ENCODE measurements around the gene SCNN1G. TPM values are rescaled to one million over a fixed set of nuclear protein-coding genes. Genes with fewer than 3 reads are reported as not detected.

The SCNN1G gene
- total RNA-seq, 3 donors from 2014 or later (not counting 1 experiment from before 2014, with no cell fraction given) = not detected

DNA sequence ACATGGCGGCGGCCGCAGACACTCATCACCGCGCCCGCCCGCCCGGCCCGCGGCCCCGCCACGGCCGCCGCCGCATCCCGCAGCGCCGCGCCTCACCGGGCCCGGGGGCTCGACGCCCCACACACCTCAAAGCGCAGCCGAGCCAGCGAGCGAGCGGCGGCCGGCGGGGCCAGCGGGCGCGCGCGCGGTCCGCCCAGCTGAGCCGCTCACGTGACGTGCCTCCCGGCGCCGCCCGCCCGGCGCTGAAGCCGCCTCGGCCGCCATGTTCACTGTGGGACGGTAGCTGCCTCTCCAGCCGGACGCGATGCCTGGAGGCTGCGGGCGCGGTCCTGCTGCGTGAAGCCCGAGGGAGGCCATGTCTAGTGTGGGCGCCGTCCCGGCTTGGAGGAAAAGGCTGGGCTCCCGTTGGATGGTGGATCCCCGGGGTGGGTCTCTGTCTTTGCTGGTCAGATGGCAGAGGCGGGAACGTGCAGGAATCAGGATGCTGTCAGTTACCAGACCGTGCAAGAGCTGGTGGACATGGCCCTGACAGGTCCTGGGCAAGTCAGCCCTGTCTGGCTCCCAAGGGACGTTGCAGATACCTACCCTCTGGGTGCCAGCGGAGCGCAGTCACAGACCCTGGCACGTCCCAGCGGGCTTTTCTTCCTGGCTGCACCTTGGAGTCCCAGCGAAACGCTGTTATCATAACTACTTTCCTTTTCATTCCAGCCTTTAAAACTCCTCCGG lies 33.1 kb upstream of the SCNN1G start, which contains the start of gene USP31:
USP31 (minus strand) TSS at position 186 of the 726 bp plus-strand sequence; CDS start at position 4, 182 bp downstream.
- H3K4me1 ChIP-seq (ENCODE audit: control insufficient read depth, insufficient read depth, low read length) = peaks cover 9% of the 10 kb centered on the region
- no peak for TF ChIP-seq CTCF (IDR thresholded peaks at IDR 0.05)
- H3K4me3 Mint-ChIP-seq = peak within 1 kb of the TSS; percentile 97
- H3K9me3 ChIP-seq (ENCODE audit: control insufficient read depth, insufficient read depth, low read length) = no peaks in the 10 kb centered on the region
- H3K9me3 Mint-ChIP-seq = no peaks in the 10 kb centered on the region
- under 1% methylated on average over 75 of the region's 75 CpGs for WGBS (ENCODE audit: insufficient coverage)
- H3K27me3 ChIP-seq (ENCODE audit: control insufficient read depth, insufficient read depth, low read length) = peaks cover 2% of the 10 kb centered on the region
- peak within 1 kb of the TSS; percentile 79 for H3K27ac Mint-ChIP-seq
- peak within 1 kb of the TSS; percentile 2 for H3K27ac ChIP-seq (ENCODE audit: low read length)
- ATAC-seq (peak; percentile 94 to 96 (median 96)), DNase-seq (peak; percentile 86 to 94)
- no peaks in the 10 kb centered on the region for H3K36me3 Mint-ChIP-seq
- H3K4me3 ChIP-seq (ENCODE audit: low read length) = peak within 1 kb of the TSS; percentile 63
- intact Hi-C loops (cut with micrococcal nuclease) = loop anchor here (5.0 kb wide), 1 partner anchor 1552 kb away; the partner anchor contains the start of gene METTL9
- H3K36me3 ChIP-seq (ENCODE audit: control insufficient read depth, insufficient read depth, low read length) = no peaks in the 10 kb centered on the region
- H3K27me3 Mint-ChIP-seq (ENCODE audit: low read depth in 2 of 2) = peaks cover 4 to 13% of the 10 kb centered on the region in 2 donors
- peaks cover 17% of the 10 kb centered on the region in 2 donors for H3K4me1 Mint-ChIP-seq

- H3K4me3 Mint-ChIP-seq = peak overlapping the region; percentile 97
- peaks cover 9 to 18% of the 10 kb centered on the region in 2 donors for H3K27me3 Mint-ChIP-seq (ENCODE audit: low read depth in 2 of 2)
- DNase-seq (no peak), ATAC-seq (no peak)
- 52% methylated on average over 3 of the region's 4 CpGs for WGBS (ENCODE audit: insufficient coverage)
- H3K4me1 Mint-ChIP-seq = peaks cover 17% of the 10 kb centered on the region in 2 donors
- H3K36me3 ChIP-seq (ENCODE audit: control insufficient read depth, insufficient read depth, low read length) = no peaks in the 10 kb centered on the region
- intact Hi-C loops (cut with micrococcal nuclease) = loop anchor here (5.0 kb wide), 1 partner anchor 1553 kb away; the partner anchor contains the start of gene METTL9
- H3K4me1 ChIP-seq (ENCODE audit: control insufficient read depth, insufficient read depth, low read length) = peaks cover 9% of the 10 kb centered on the region
- H3K27me3 ChIP-seq (ENCODE audit: control insufficient read depth, insufficient read depth, low read length) = peaks cover 4% of the 10 kb centered on the region
- no peaks in the 10 kb centered on the region for H3K9me3 ChIP-seq (ENCODE audit: control insufficient read depth, insufficient read depth, low read length)
- TF ChIP-seq CTCF (IDR thresholded peaks at IDR 0.05) = no peak
- peak overlapping the region; percentile 73 to 79 for H3K27ac Mint-ChIP-seq
- no peaks in the 10 kb centered on the region for H3K36me3 Mint-ChIP-seq
- peak overlapping the region; percentile 63 for H3K4me3 ChIP-seq (ENCODE audit: low read length)
- no peak overlapping the region for H3K27ac ChIP-seq (ENCODE audit: low read length)
- H3K9me3 Mint-ChIP-seq = no peaks in the 10 kb centered on the region
Measured at GRCh38 chr16:23149993-23150364, 32.6 kb upstream of the SCNN1G start.

DNA sequence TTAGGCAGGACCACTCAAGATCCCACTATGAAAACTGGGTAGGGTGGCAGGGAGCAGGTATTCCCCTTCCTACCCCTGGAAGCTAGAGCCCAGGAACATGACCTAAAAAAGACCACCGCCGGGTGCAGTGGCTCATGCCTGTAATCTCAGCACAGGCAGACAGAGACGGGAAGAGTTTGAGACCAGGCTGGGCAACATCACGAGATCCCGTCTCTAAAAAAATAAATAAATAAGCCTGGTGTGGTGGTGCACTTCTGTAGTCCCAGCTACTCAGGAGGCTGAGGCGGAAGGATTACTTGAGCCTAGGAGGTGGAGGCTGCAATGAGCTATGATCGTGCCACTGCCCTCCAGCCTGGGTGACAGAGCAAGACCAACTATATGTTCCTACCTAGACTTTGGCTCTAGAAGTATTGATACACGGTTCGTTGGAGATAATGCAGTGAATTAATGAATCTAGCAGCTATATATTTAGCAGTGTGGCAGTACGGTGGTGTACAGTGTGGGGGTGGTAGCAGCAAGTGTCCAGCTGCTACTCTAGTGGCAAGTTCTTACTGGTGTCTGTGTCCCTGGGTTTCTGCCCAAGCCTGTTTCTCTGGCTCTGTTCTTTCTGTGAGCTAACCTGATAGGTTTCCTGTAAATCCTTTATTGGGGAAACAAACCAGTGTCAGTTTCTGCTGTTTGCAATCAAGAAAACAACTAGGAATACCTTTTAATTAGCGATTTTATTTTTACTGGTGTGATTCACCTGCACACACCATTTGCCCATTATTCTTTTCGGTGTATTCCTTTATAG lies 30.0 kb upstream of the SCNN1G start:
- Mint-ChIP-seq H3K9me3 (no peaks in the 10 kb centered on the region), H3K4me1 (peaks cover 17 to 22% of the 10 kb centered on the region in 2 donors), H3K4me3 (no peak overlapping the region), H3K36me3 (no peaks in the 10 kb centered on the region), H3K27ac (no peak overlapping the region), H3K27me3 (ENCODE audit: low read depth in 2 of 2) (peaks cover 19 to 30% of the 10 kb centered on the region in 2 donors)
- intact Hi-C loops (cut with micrococcal nuclease) = no loop called here
- no peaks in the 10 kb centered on the region for H3K36me3 ChIP-seq (ENCODE audit: control insufficient read depth, insufficient read depth, low read length)
- no peak overlapping the region for H3K4me3 ChIP-seq (ENCODE audit: low read length)
- no peak for ATAC-seq
- DNase-seq = no peak
- 83% methylated on average over 11 of the region's 12 CpGs for WGBS (ENCODE audit: insufficient coverage)
- no peak overlapping the region for H3K27ac ChIP-seq (ENCODE audit: low read length)
- no peak for TF ChIP-seq CTCF (IDR thresholded peaks at IDR 0.05)
- H3K4me1 ChIP-seq (ENCODE audit: control insufficient read depth, insufficient read depth, low read length) = peaks cover 9% of the 10 kb centered on the region
- no peaks in the 10 kb centered on the region for H3K9me3 ChIP-seq (ENCODE audit: control insufficient read depth, insufficient read depth, low read length)
- peaks cover 9% of the 10 kb centered on the region for H3K27me3 ChIP-seq (ENCODE audit: control insufficient read depth, insufficient read depth, low read length)
